ENCODE measurements around the gene DNAJB14. TPM values are rescaled to one million over a fixed set of nuclear protein-coding genes. Genes with fewer than 3 reads are reported as not detected.

Gene DNAJB14
- total and polyA plus RNA-seq, 2 donors from 2014 or later: 8.1 to 51.7 TPM

DNA sequence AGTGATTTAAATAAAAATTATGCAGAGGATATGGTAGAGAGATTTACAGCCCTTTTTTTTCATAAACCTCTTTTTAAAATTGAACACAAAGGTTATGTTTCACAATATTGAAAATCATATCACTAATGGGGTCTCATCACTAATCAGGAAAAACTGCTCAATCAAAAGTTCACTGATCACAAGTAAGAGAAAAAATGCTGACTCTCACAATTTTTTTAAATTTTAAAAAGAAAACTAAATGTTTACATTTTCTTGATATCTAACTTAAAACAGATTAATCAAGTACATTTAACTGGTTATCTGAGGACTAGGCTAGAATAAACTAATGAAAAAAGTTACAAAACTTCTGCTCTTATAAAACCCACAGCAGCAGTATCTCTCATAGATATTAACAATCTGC lies 60.7 kb downstream of the DNAJB14 start:
- TF ChIP-seq, protein P1, sequence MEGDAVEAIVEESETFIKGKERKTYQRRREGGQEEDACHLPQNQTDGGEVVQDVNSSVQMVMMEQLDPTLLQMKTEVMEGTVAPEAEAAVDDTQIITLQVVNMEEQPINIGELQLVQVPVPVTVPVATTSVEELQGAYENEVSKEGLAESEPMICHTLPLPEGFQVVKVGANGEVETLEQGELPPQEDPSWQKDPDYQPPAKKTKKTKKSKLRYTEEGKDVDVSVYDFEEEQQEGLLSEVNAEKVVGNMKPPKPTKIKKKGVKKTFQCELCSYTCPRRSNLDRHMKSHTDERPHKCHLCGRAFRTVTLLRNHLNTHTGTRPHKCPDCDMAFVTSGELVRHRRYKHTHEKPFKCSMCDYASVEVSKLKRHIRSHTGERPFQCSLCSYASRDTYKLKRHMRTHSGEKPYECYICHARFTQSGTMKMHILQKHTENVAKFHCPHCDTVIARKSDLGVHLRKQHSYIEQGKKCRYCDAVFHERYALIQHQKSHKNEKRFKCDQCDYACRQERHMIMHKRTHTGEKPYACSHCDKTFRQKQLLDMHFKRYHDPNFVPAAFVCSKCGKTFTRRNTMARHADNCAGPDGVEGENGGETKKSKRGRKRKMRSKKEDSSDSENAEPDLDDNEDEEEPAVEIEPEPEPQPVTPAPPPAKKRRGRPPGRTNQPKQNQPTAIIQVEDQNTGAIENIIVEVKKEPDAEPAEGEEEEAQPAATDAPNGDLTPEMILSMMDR (IDR thresholded peaks at IDR 0.05; ENCODE audit: borderline replicate concordance, extremely low read depth, insufficient read depth): no peak
- no peak overlapping the region for H3K9ac ChIP-seq (ENCODE audit: low read length in 3 of 3)
- no peaks in the 10 kb centered on the region for H3K9me3 ChIP-seq (ENCODE audit: control insufficient read depth in 2 of 3, insufficient read depth in 1 of 3, low read length in 3 of 3)
- no peak overlapping the region for H3K4me3 ChIP-seq (ENCODE audit: low read length in 3 of 3)
- DNase-seq (no peak), FAIRE-seq (no peak)
- H3K4me1 ChIP-seq (ENCODE audit: control insufficient read depth in 2 of 3, insufficient read depth in 2 of 3, low read depth in 1 of 3, low read length in 3 of 3): no peaks in the 10 kb centered on the region
- peaks cover 2 to 14% (median 7%) of the 10 kb centered on the region in 3 donors for H3K36me3 ChIP-seq (ENCODE audit: control insufficient read depth in 2 of 3, insufficient read depth in 3 of 3, low read length in 3 of 3)
- H3K27ac ChIP-seq (ENCODE audit: low read depth in 2 of 2, low read length in 2 of 2): no peak overlapping the region
- H3K27me3 ChIP-seq (ENCODE audit: control insufficient read depth, insufficient read depth, low read length): no peaks in the 10 kb centered on the region
- intact Hi-C loops (cut with DNase I): no loop called here

DNA sequence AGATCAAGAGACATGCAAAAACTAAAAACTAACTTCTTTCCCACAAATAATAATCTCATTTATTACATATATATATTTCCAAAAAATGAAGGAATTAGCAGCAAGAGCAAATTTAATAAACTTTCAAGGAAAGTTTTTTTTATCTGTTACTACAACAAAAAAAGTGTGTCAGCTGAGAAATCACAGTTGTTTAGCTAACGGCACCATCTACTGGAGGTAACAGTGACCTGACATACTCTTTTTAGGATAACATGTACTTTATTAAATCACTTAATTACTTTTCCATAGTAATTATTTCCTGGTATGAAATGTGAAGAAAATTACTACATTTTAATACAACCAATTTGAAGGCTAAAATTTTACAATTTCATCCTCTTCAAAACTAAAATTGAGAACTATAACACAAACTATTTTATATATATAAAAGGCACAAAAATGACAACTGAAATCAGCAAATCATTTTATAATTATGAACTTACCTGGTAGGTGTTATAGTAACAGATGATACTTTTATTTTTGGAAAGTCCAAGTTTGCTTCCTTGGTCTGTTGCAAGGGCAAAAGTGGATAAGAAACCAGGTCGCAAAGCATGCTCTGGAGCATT lies 61.3 kb downstream of the DNAJB14 start:
- H3K36me3 ChIP-seq (ENCODE audit: control insufficient read depth in 2 of 3, insufficient read depth in 3 of 3, low read length in 3 of 3): peaks cover 7 to 19% (median 12%) of the 10 kb centered on the region in 3 donors
- peak in 2 of 5 donors; percentile 36 to 66 for DNase-seq

DNA sequence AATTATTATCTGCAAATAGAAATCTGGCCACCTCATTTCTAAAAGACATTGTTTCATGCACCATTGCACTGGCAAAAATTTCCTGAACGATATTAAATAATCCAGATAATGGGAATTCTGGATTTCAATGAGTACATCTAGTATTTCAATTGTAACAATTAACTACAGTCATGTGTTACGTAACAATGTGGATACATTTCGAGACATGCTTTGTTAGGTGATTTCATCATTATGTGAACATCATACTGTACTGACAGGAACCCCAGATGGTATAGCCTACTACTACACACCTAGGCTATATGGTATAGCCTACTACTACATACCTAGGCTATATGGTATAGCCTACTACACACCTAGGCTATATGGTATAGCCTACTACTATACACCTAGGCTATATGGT lies 67.0 kb downstream of the DNAJB14 start:
- no peak for FAIRE-seq
- no peak overlapping the region for H3K9ac ChIP-seq (ENCODE audit: low read length in 3 of 3)
- DNase-seq: no peak
- no peak overlapping the region for H3K4me3 ChIP-seq (ENCODE audit: low read length in 3 of 3)
- no peak overlapping the region for H3K27ac ChIP-seq (ENCODE audit: low read depth in 2 of 2, low read length in 2 of 2)
- H3K9me3 ChIP-seq (ENCODE audit: control insufficient read depth in 2 of 3, insufficient read depth in 1 of 3, low read length in 3 of 3): no peaks in the 10 kb centered on the region
- H3K4me1 ChIP-seq (ENCODE audit: control insufficient read depth in 2 of 3, insufficient read depth in 2 of 3, low read depth in 1 of 3, low read length in 3 of 3): peaks cover 0 to 5% (median 0%) of the 10 kb centered on the region in 3 donors
- H3K36me3 ChIP-seq (ENCODE audit: control insufficient read depth in 2 of 3, insufficient read depth in 3 of 3, low read length in 3 of 3): peaks cover 13 to 23% (median 13%) of the 10 kb centered on the region in 3 donors
- TF ChIP-seq, protein P1 (IDR thresholded peaks at IDR 0.05; ENCODE audit: borderline replicate concordance, extremely low read depth, insufficient read depth): no peak
- intact Hi-C loops (cut with DNase I): no loop called here
- H3K27me3 ChIP-seq (ENCODE audit: control insufficient read depth, insufficient read depth, low read length): no peaks in the 10 kb centered on the region

More for the DNA sequence above, 61.3 kb downstream of the DNAJB14 start:
- TF ChIP-seq, protein P1 (IDR thresholded peaks at IDR 0.05; ENCODE audit: borderline replicate concordance, extremely low read depth, insufficient read depth): peak; percentile 43
- intact Hi-C loops (cut with DNase I): no loop called here
- Histone ChIP-seq H3K4me3 (ENCODE audit: low read length in 3 of 3) (no peak overlapping the region), H3K4me1 (ENCODE audit: control insufficient read depth in 2 of 3, insufficient read depth in 2 of 3, low read depth in 1 of 3, low read length in 3 of 3) (no peaks in the 10 kb centered on the region), H3K27me3 (ENCODE audit: control insufficient read depth, insufficient read depth, low read length) (no peaks in the 10 kb centered on the region), H3K27ac (ENCODE audit: low read depth in 2 of 2, low read length in 2 of 2) (no peak overlapping the region), H3K9me3 (ENCODE audit: control insufficient read depth in 2 of 3, insufficient read depth in 1 of 3, low read length in 3 of 3) (no peaks in the 10 kb centered on the region), H3K9ac (ENCODE audit: low read length in 3 of 3) (no peak overlapping the region)
- peak; percentile 86 for FAIRE-seq

All from kidney (tissue), 14 donors.